Uterus (tissue), 2 donors: ENCODE measurements around the gene LDLRAD2.

Experiments used
- POLR2A ChIP-seq, 2 donors: fragments of 450-650 bp; IDR thresholded peaks; one replicate each; pipeline ENCODE4 v1.6.1; 2016; ENCODE audit warnings: antibody characterized with exemption in 2 of 2, mild to moderate bottlenecking in 1 of 2, moderate library complexity in 1 of 2
- TF ChIP-seq, protein P1 (sequence below), 4 experiments: fragments of 200-600 bp in 2 of 4; fragments of 450-650 bp in 2 of 4; sonication (generic) in 2 of 4; IDR thresholded peaks; one replicate each; pipeline ENCODE4 v1.5.1; 2016 to 2019; ENCODE audit warnings: antibody characterized with exemption in 4 of 4, mild to moderate bottlenecking in 2 of 4, moderate library complexity in 1 of 4

DNA sequence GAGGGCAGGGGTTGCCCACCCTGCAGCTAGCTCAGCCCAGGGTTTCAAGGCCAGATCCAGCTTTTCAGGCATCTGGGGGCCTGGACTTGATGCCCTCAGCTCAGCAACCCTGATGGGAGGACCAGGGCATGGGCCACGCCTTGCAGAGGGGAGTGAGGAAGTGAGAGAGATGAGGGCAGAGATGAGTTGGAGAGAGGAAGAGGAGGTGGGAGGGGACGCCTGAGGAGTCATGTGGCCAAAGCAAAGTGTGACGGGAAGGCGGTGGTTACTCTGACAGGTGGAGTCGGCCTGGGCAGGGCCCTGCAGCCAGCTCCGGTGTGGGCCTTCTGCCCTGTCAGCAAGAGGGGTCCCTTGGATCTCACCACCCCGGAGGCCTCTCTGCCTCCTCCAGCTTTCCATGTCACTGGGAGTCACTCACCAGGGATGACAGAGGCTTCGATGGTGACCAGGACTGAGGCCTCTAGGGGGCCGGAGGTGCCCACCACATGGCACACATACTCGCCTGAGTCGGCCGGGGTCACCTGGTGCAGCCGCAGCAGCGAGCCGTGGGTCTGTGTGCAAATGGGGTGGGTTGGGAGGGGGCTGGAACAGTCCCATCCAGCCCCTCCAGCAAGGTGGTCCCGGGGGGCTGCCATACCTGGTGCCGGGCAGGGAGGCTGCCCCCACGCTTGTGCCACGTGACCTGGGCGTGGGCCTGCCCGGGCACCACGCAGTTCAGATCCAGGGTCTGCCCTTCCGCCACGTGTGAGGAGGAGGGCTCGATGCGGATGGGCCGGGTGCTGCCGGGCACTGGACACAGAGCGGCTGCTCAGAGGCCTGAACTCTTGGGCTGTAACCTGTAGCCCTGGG lies 40.4 kb downstream of the LDLRAD2 start:
- TF ChIP-seq, protein P1, sequence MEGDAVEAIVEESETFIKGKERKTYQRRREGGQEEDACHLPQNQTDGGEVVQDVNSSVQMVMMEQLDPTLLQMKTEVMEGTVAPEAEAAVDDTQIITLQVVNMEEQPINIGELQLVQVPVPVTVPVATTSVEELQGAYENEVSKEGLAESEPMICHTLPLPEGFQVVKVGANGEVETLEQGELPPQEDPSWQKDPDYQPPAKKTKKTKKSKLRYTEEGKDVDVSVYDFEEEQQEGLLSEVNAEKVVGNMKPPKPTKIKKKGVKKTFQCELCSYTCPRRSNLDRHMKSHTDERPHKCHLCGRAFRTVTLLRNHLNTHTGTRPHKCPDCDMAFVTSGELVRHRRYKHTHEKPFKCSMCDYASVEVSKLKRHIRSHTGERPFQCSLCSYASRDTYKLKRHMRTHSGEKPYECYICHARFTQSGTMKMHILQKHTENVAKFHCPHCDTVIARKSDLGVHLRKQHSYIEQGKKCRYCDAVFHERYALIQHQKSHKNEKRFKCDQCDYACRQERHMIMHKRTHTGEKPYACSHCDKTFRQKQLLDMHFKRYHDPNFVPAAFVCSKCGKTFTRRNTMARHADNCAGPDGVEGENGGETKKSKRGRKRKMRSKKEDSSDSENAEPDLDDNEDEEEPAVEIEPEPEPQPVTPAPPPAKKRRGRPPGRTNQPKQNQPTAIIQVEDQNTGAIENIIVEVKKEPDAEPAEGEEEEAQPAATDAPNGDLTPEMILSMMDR (IDR thresholded peaks at IDR 0.05) = no peak
- no peak for TF ChIP-seq POLR2A (IDR thresholded peaks at IDR 0.05)
